KOPT-K1 (cell line): ENCODE data around the gene ETFRF1.
A peak's percentile ranks its signal among the peaks of the same experiment; 100 is the strongest.

ENCODE experiments used
- H3K27ac ChIP-seq: fragments of 200-600 bp; sonication (generic); 2 replicates; pipeline ENCODE4 v1.5.1; 2016; ENCODE audit warnings: antibody characterized with exemption, mild to moderate bottlenecking, low read depth, low read length; ENCODE audit not compliant: poor library complexity, severe bottlenecking
- H3K36me3 ChIP-seq: fragments of 200-600 bp; sonication (generic); 2 replicates; pipeline ENCODE4 v1.5.1; 2017; ENCODE audit warnings: antibody characterized with exemption, mild to moderate bottlenecking, low read length, moderate library complexity; ENCODE audit not compliant: insufficient read depth
- H3K9me3 ChIP-seq: fragments of 200-600 bp; sonication (generic); 2 replicates; pipeline ENCODE4 v1.5.1; 2017; ENCODE audit warnings: antibody characterized with exemption, low read length, mild to moderate bottlenecking; ENCODE audit not compliant: insufficient read depth, poor library complexity, severe bottlenecking

ETFRF1 gene

DNA sequence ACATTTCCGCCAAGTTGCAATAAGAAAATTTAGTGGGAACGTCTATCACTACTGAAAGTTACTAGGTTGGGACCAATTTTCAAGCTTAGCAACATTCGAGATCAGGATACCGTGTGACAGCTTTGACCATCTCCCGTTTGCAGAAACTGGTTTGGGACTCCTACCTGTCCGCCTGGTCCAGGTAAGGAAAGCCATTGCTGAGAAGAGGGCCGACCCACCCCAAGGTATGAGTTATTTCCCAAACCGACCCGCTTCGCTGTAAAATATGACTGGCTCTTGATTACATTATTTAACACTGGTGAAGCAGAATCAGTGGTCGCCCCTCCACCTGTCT, 348 bp upstream of the ETFRF1 start:
- Histone ChIP-seq H3K9me3 (no peaks in the 10 kb centered on the region), H3K27ac (peak overlapping the region; percentile 73), H3K36me3 (no peaks in the 10 kb centered on the region)

DNA sequence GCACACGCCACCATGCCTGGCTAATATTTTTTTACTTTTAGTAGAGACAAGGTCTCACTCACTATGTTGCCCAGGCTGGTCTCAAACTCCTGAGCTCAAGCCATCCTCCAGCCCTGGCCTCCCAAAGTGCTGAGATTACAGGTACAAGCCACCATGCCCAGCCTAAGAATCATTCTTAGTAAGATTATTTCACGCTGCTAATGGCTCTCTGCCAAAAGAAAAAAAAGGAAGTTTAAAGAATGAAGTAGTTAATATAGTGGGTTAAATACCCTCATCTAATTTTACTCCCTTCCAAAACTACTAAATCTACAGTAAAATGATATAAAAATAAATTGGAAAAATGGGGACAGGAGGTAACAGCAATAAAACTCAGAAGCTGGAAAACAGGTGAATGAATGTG, 2.6 kb downstream of the ETFRF1 start:
- Histone ChIP-seq H3K9me3 (no peaks in the 10 kb centered on the region), H3K36me3 (peaks cover 5% of the 10 kb centered on the region; the same call in 1 of the 2 replicates), H3K27ac (no peak overlapping the region)

DNA sequence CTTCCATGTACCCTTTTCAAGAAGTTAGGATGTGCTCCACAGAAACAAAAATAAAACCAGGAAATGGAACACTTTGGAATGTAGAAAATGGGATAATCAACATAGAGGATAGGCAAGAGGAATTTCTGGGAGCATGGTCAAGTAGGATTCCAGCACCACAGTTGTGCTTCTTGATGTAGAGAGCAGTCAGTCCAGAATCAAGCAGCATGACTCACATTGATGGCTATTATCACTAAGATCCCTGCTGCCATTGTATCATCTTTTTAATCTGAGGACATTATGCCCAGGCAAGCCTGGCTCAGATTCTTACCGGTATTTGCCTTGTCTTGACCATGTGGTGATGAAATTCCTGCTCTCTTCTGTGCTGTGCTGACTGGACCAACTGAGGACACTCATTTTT, 5.7 kb downstream of the ETFRF1 start:
- H3K36me3 ChIP-seq = peaks cover 23% of the 10 kb centered on the region
- H3K9me3 ChIP-seq = no peaks in the 10 kb centered on the region
- H3K27ac ChIP-seq = no peak overlapping the region

DNA sequence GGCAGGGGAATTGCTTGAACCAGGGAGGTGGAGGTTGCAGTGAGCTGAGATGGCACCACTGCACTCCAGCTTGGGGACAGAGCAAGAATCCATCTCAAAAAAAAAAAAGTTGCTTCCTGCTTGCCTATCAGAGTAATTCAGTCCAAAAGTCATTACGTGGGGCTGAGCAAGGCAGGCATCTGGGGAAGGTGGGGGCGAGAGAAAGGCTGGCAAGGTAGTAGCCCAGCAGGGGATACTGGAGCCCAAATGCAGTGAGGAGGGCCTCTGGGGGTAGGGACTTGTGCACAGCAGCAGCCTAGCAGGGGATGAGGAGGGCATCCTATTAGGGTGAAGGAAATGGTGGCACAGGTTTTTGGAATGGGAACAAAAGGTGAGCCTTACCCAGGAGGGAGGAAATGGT, 7.1 kb downstream of the ETFRF1 start:
- peaks cover 34% of the 10 kb centered on the region for H3K36me3 ChIP-seq

DNA sequence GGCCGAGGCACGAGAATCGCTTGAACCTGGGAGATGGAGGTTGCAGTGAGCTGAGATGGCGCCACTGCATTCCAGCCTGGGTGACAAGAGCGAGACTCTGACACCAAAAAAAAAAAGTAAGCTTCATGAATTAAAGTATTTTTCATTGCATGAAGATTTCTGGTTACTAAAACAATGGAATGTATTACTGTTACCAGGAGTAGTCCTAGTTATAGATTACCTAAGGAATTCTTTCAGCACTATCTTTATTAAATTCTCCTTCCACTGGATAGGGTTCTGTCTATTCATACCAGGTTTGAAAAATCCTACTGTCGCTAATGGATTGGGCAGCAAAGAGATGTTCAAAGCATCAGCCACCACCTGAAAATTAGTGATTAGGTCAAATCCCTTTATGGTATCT, 12.4 kb downstream of the ETFRF1 start:
- Histone ChIP-seq H3K9me3 (no peaks in the 10 kb centered on the region), H3K27ac (no peak overlapping the region), H3K36me3 (peaks cover 78% of the 10 kb centered on the region)

More for the DNA sequence above, 7.1 kb downstream of the ETFRF1 start:
- Histone ChIP-seq H3K9me3 (no peaks in the 10 kb centered on the region), H3K27ac (no peak overlapping the region)

DNA sequence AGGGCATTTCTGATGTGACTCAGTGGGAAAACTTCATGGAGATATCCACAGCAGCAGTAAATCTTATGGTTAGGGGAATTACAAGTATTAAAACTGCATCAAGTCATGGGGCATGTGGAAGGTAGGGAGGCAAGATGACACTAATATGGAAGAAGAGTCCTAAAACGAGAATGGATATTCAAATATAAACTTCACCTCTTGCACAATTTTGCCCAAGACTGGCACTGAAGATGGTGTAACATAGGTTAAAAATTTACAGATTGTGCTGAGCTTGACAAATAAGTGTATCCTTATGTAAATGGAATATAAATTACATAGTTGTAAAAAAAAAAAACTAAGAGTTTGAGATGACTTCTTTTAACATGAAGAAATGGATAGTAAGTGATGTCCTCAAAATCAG, 12.8 kb downstream of the ETFRF1 start:
- Histone ChIP-seq H3K36me3 (peaks cover 75% of the 10 kb centered on the region), H3K9me3 (no peaks in the 10 kb centered on the region), H3K27ac (no peak overlapping the region)

DNA sequence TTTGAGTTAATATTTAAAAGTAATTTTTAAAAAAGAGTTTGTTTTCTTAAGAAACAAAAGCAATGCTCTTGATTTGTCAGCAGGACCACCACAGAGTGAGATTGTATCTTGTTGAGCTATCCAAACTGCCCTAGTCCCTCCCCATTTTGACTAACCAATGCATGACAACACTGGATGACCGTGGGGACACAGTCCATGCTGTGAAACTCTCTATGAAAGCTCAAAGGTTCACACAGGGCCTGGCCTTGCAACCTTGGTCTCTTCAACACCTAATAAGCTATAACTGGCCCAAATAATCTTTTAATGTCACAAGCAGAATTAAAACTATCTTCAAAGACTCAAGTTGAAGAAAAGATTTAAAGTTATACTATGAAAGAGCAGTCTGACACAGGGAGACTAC, 13.5 kb downstream of the ETFRF1 start:
- H3K36me3 ChIP-seq = peaks cover 68% of the 10 kb centered on the region
- H3K27ac ChIP-seq = no peak overlapping the region

DNA sequence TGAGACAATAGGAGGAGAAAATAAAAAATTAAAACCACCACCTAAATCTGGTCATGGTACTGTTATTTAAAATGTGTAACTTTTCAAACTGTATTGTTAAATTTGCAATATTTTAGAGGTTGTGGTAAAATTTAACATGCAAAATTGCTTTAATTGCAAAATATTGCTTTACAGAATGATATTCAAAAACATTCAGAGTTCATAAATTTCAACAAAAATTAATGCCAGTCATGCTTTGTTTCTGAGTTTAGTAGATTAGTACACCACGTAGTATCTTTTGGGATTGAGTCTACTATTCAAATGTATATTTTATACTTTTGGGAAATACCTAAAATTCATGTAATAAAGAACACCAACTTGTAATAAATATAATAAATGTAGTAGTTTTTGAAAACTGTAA, 18.3 kb downstream of the ETFRF1 start:
- Histone ChIP-seq H3K27ac (no peak overlapping the region), H3K36me3 (peaks cover 62% of the 10 kb centered on the region), H3K9me3 (no peaks in the 10 kb centered on the region)

More for the DNA sequence above, 13.5 kb downstream of the ETFRF1 start:
- H3K9me3 ChIP-seq = no peaks in the 10 kb centered on the region

DNA sequence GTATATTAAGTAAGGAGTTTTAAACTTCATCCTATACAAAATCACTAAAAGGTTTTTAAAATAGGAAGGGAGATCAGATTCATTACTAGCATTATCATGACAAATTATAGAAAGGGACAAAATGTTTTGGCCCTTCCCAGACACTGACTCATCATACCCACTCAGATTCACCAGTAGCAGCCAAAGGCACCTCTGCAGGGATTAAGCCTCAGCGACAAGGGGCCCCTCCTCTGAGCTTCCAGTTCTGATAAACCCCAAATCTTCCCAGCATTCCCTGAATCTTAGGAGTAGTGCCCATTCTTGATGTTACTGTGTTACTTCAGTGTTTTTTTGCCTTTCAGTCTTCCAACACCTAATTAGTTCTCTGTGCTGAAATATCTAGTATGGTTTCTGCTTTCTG, 41.2 kb downstream of the ETFRF1 start:
- Histone ChIP-seq H3K36me3 (peaks cover 65% of the 10 kb centered on the region), H3K27ac (no peak overlapping the region), H3K9me3 (no peaks in the 10 kb centered on the region)

DNA sequence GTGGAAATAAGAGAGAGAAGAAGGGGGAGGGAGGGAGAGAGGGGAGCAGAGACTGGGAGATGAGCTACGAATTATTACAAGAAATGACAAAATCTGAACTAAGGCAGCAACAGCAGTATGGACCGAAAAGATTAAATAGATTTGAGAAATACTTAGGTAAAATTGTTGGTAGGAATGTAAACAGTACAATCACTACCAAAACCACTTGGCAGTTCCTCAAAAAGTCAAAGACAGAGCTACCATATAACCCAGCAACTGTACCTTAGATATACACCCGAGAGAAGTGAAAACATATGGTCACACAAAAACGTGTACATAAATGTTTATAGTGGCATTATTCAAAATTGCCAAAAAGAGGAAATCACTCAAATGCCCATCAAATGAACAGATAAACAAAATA, 41.6 kb downstream of the ETFRF1 start:
- peaks cover 65% of the 10 kb centered on the region for H3K36me3 ChIP-seq
- no peak overlapping the region for H3K27ac ChIP-seq
- H3K9me3 ChIP-seq = no peaks in the 10 kb centered on the region

DNA sequence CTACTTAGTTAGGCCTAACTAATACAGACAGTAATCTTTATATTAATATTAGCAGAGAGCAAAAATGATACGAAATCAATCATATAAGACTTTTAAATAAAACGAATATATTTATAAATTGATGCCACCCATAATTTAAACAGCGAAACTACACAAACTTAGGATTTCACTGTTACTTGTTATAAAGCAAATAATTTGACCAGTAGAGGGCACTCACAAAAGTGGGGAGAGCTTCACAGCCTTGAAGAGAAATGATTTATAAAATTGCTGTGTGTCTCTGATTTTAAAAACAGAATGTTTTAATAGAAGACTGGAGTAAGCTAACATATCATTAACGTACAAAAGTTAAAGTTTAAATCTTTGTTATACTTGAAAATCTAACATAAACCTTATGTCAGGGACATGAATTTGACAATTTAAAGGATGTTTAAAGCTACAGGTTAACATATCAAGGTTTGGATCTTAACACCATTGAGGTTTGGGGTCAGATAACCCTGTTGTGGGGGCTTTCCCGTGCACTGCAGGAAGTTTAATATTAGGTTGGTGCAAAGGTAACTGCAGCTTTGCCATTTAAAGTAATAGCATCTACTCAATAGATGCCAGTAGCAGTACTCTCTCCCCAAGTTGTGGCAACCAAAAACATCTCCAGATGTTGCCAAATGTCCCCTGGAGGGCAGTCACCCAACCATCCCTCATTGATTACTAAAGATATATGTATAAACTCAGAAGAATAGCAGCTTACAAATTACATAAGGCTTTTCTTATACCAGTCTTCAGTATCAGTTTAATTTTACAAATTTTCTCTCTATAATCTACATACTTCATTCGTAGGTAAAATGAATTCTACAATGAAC, 46.4 kb downstream of the ETFRF1 start:
- Histone ChIP-seq H3K36me3 (peaks cover 62% of the 10 kb centered on the region), H3K27ac (no peak overlapping the region), H3K9me3 (no peaks in the 10 kb centered on the region)

DNA sequence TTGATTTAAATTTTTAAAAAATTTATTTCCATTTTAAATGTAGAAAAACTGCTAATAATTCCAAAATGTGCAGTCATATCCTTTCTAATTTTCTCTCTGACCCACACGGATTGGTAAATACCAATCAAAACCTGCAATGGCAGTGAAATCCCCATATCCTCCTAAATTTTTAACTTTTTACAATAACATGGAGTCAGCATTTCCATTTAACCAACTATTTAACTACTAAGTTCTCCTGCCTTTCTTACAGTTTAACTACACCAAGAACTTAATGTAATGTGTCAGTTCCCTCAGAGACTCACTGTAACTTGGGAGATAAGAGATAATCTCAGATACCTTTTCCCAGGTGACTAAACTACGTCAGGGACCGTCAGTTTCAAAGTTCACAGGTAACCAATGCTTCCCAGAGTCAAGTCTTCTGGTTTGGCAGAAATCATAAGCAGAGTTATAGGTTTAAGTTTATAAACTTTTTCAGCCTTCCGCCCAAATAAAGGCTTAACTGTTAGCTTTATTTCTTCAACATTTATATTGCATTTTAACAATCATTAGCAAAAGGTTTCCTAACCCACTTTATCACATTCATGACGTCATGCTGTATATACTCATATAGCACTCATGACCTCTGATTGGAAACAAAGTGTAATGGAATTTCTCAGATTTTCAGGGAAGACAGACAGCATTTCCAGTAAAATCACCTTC, 48.1 kb downstream of the ETFRF1 start:
- Histone ChIP-seq H3K36me3 (peaks cover 49% of the 10 kb centered on the region), H3K27ac (no peak overlapping the region), H3K9me3 (no peaks in the 10 kb centered on the region)

DNA sequence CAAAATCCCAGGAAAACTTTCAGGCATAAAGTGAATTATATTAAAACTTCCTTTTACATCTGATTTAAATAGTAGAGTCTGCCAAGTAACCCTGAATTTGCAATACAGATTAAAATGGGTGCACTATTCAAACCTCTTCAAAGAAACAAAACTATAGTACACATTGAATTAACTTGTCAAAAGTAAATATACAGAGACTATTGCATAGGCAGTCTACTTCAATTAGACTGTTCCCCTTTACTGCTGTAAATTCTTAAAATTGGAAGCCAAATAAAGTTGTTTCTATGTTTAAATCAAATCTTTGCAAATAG, 48.6 kb downstream of the ETFRF1 start:
- Histone ChIP-seq H3K27ac (no peak overlapping the region), H3K36me3 (peaks cover 49% of the 10 kb centered on the region), H3K9me3 (no peaks in the 10 kb centered on the region)

DNA sequence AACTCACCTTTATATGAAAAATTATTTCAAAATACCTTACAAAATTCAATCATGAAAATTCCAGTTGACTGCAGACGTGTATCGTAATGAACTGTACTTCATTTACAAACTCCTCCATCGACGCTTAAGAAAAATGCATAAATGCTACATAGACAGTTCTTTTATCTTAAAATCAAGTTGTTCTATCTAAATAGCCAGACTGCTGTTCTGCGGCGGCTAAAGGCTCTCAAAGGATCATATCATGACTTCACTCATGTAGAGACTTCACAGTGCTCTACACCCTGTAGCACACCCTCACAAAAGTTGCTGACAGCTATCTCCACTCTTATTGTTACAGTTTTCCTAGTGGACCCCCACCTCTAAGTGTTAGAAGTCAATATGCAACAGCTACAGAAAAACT, 50.5 kb downstream of the ETFRF1 start:
- Histone ChIP-seq H3K27ac (no peak overlapping the region), H3K36me3 (peaks cover 33% of the 10 kb centered on the region), H3K9me3 (no peaks in the 10 kb centered on the region)

DNA sequence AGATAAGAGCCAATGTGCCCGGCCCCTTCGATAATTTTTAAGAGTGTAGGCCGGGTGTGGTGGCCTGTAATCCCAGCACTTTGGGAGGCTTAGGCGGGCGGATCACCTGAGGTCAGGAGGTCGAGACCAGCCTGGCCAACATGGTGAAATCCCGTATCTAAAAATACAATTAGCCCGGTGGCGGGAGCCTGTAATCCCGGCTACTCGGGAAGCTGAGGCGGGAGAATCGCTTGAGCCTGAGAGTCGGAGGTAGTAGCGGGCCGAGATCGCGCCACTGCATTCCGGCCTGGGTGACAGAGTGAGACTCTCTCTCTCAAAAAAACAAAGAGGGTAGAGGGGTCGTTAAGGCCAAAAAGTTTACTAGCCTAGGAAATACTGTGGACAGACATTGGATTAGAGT, 53.1 kb downstream of the ETFRF1 start:
- no peaks in the 10 kb centered on the region for H3K9me3 ChIP-seq
- H3K36me3 ChIP-seq = peaks cover 22% of the 10 kb centered on the region
- H3K27ac ChIP-seq = no peak overlapping the region

DNA sequence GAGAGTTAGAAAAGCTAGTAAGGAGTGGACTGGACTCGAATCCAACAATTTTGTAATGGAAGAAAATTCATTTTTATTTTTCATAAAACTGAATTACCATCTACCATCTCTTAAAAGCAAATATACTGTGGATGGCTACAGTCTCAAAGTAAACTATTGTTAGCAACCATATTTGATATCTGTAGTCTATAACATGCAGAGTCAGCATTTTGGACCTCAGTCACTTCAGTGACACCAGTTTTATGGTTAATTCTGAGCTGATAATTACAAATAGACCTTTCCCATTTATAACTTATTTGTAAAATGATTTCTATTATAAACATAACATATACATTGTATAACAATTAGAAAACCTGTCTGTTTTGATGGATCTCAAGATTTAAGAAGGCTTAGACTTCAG, 53.7 kb downstream of the ETFRF1 start:
- peaks cover 17% of the 10 kb centered on the region for H3K36me3 ChIP-seq
- no peaks in the 10 kb centered on the region for H3K9me3 ChIP-seq
- H3K27ac ChIP-seq = no peak overlapping the region
